ENCODE results near the gene SAMD3. TPM values are rescaled to one million over a fixed set of nuclear protein-coding genes. Genes with fewer than 3 reads are reported as not detected.

Gene SAMD3
- total RNA-seq, 1 experiment from 2014 or later, result 0.39 TPM

GRCh38 chr6:130138909-130139242 lies 83.9 kb downstream of the SAMD3 start:
- Histone ChIP-seq H3K79me1 (ENCODE audit: insufficient read depth, low read depth, low read length, poor library complexity, severe bottlenecking) (no peaks in the 10 kb centered on the region), H2BK15ac (ENCODE audit: low read depth, low read length) (no peak overlapping the region), H2AK5ac (ENCODE audit: insufficient read length, low read length) (no peak overlapping the region), H2BK20ac (ENCODE audit: low read depth, low read length, poor library complexity, severe bottlenecking) (no peak overlapping the region), H3K23ac (ENCODE audit: insufficient read length, low read depth, low read length) (no peak overlapping the region), H3K4me2 (ENCODE audit: insufficient read depth, insufficient read length, low read length) (no peak overlapping the region), H3K56ac (ENCODE audit: insufficient read length, low read depth, low read length) (no peak overlapping the region), H3K4me1 (ENCODE audit: insufficient read depth, low read length) (no peaks in the 10 kb centered on the region), H3K79me2 (ENCODE audit: insufficient read depth, low read length) (no peaks in the 10 kb centered on the region), H2AFZ (ENCODE audit: low read length) (no peak overlapping the region), H3K9ac (ENCODE audit: extremely low read depth, insufficient read length, low read length) (no peak overlapping the region), H2BK12ac (ENCODE audit: insufficient read length, low read depth, low read length) (no peak overlapping the region), H3T11ph (ENCODE audit: low read length) (no peak overlapping the region), H3K27ac (ENCODE audit: insufficient read length, low read depth, low read length) (no peak overlapping the region), H3K18ac (ENCODE audit: insufficient read length, low read depth, low read length) (no peak overlapping the region), H4K5ac (ENCODE audit: insufficient read length, low read depth, low read length) (no peak overlapping the region), H2BK5ac (ENCODE audit: insufficient read length, low read length) (no peak overlapping the region), H3K27me3 (ENCODE audit: insufficient read depth, low read length) (no peaks in the 10 kb centered on the region), H3K23me2 (ENCODE audit: insufficient read length, low read depth, low read length, poor library complexity, severe bottlenecking) (no peaks in the 10 kb centered on the region), H3K14ac (ENCODE audit: insufficient read depth, low read length) (no peak overlapping the region), H4K8ac (replicated peaks; ENCODE audit: insufficient read length, low read depth, low read length) (no peak overlapping the region), H4K20me1 (ENCODE audit: control insufficient read depth, insufficient read depth, insufficient read length) (no peaks in the 10 kb centered on the region), H2BK120ac (ENCODE audit: low read depth, low read length, poor library complexity, severe bottlenecking) (no peak overlapping the region), H3K4ac (ENCODE audit: low read depth, low read length) (no peak overlapping the region), H4K91ac (ENCODE audit: insufficient read length, low read depth, low read length) (no peak overlapping the region), H3K9me3 (ENCODE audit: control insufficient read depth, low read depth, low read length) (no peaks in the 10 kb centered on the region)
- Mint-ChIP-seq H3K4me3 (no peak overlapping the region), H3K27ac (no peak overlapping the region), H3K9me3 (no peaks in the 10 kb centered on the region), H3K36me3 (ENCODE audit: insufficient read depth in 1 of 3, low read depth in 3 of 3) (peaks cover 2 to 10% (median 2%) of the 10 kb centered on the region in 3 experiments; a peak in 4 of 7 replicates), H3K27me3 (ENCODE audit: low read depth) (no peaks in the 10 kb centered on the region), H3K4me1 (peaks cover 8 to 16% of the 10 kb centered on the region in 2 experiments)
- TF ChIP-seq CTCF (conservative IDR thresholded peaks at IDR 0.05), result no peak
- WGBS (ENCODE audit: extremely low coverage, insufficient read length, low lambda C conversion rate), result no CpG with 5 or more reads among the region's 3 CpGs
- no peak for DNase-seq
